Endothelial cell (in vitro differentiated cells): ENCODE data around the gene DOHH. TPM values are rescaled to one million over a fixed set of nuclear protein-coding genes. Genes with fewer than 3 reads are reported as not detected.

Experiments
- DNase-seq: peaks from one replicate; pipeline ENCODE4 v3.0.0; 2021; ENCODE audit warnings: low spot score
- H3K27ac Mint-ChIP-seq: one replicate; pipeline ENCODE4 v1.8.0; 2021; ENCODE audit warnings: mixed read lengths, inconsistent platforms; ENCODE audit not compliant: unreplicated experiment
- H3K27me3 Mint-ChIP-seq: one replicate; pipeline ENCODE4 v1.8.0; 2021; ENCODE audit warnings: mild to moderate bottlenecking, moderate library complexity, mixed read lengths, inconsistent platforms; ENCODE audit not compliant: unreplicated experiment
- H3K36me3 Mint-ChIP-seq: one replicate; pipeline ENCODE4 v1.8.0; 2021; ENCODE audit warnings: mild to moderate bottlenecking, low read depth, mixed read lengths, inconsistent platforms; ENCODE audit not compliant: unreplicated experiment
- H3K4me1 Mint-ChIP-seq: one replicate; pipeline ENCODE4 v1.8.0; 2021; ENCODE audit warnings: mild to moderate bottlenecking, mixed read lengths, inconsistent platforms; ENCODE audit not compliant: unreplicated experiment
- H3K4me3 Mint-ChIP-seq: one replicate; pipeline ENCODE4 v1.8.0; 2021; ENCODE audit warnings: mild to moderate bottlenecking, mixed read lengths, inconsistent platforms; ENCODE audit not compliant: unreplicated experiment
- H3K9me3 Mint-ChIP-seq: one replicate; pipeline ENCODE4 v1.8.0; 2021; ENCODE audit warnings: mixed read lengths, inconsistent platforms; ENCODE audit not compliant: unreplicated experiment
- CTCF ChIP-seq: fragments of 200-600 bp; sonication (generic); IDR thresholded peaks from one replicate; pipeline ENCODE4 v1.5.0; 2021; ENCODE audit warnings: antibody characterized with exemption; ENCODE audit not compliant: unreplicated experiment
- total RNA-seq: library from RNA; stranded (reverse); fragmentation: NEBNext Ultra II Directional; extraction: Animal tissue kit (Norgen Biotek cat#: 25700); gene quantifications from one replicate; pipeline ENCODE4 v1.2.1, GENCODE V29; 2021; ENCODE audit not compliant: unreplicated experiment

DOHH gene
- total RNA-seq, 1 donor from 2014 or later = 8.7 TPM

- peak overlapping the region; percentile 78 for H3K4me3 Mint-ChIP-seq
- no peaks in the 10 kb centered on the region for H3K9me3 Mint-ChIP-seq
- no peak overlapping the region for H3K27ac Mint-ChIP-seq
- no peak for DNase-seq
- H3K36me3 Mint-ChIP-seq = peaks cover 10% of the 10 kb centered on the region
- H3K27me3 Mint-ChIP-seq = peaks cover 5% of the 10 kb centered on the region
- no peak for TF ChIP-seq CTCF
- H3K4me1 Mint-ChIP-seq = no peaks in the 10 kb centered on the region
Observed at GRCh38 chr19:3492131-3492839, 8.2 kb downstream of the DOHH start.

- H3K27me3 Mint-ChIP-seq = peaks cover 5% of the 10 kb centered on the region
- no peak for TF ChIP-seq CTCF
- no peaks in the 10 kb centered on the region for H3K4me1 Mint-ChIP-seq
- no peaks in the 10 kb centered on the region for H3K9me3 Mint-ChIP-seq
- H3K4me3 Mint-ChIP-seq = no peak overlapping the region
- peaks cover 10% of the 10 kb centered on the region for H3K36me3 Mint-ChIP-seq
- no peak overlapping the region for H3K27ac Mint-ChIP-seq
- DNase-seq = no peak
Observed at GRCh38 chr19:3491396-3492119, 8.9 kb downstream of the DOHH start.

- TF ChIP-seq CTCF = no peak
- no peak within 1 kb of the TSS for H3K4me3 Mint-ChIP-seq
- no peak within 1 kb of the TSS for H3K27ac Mint-ChIP-seq
- no peaks in the 10 kb centered on the region for H3K4me1 Mint-ChIP-seq
- peaks cover 12% of the 10 kb centered on the region for H3K27me3 Mint-ChIP-seq
- H3K36me3 Mint-ChIP-seq = no peaks in the 10 kb centered on the region
- no peaks in the 10 kb centered on the region for H3K9me3 Mint-ChIP-seq
- DNase-seq = no peak
Observed at GRCh38 chr19:3483226-3483628, 17.2 kb downstream of the DOHH start, which contains the start of gene SMIM44. Gene SMIM44 (minus strand): TSS chr19:3483441. CDS start chr19:3483403, 38 bp downstream.

- no peak for TF ChIP-seq CTCF
- H3K27ac Mint-ChIP-seq = no peak overlapping the region
- no peak for DNase-seq
Observed at GRCh38 chr19:3482507-3483225, 17.8 kb downstream of the DOHH start.

More at GRCh38 chr19:3482507-3483225, 17.8 kb downstream of the DOHH start:
- Mint-ChIP-seq H3K4me1 (no peaks in the 10 kb centered on the region), H3K36me3 (peaks cover 3% of the 10 kb centered on the region), H3K27me3 (peaks cover 14% of the 10 kb centered on the region), H3K4me3 (no peak overlapping the region), H3K9me3 (no peaks in the 10 kb centered on the region)
